ENCODE measurements around the gene OBP2B. TPM values are rescaled to one million over a fixed set of nuclear protein-coding genes. Genes with fewer than 3 reads are reported as not detected.
"Not testable (repeated sequence)": the region's sequence is repeated elsewhere in the genome, so short reads cannot be mapped to it uniquely, and the experiment has no call there.

Gene OBP2B
- total RNA-seq, 1 experiment from 2014 or later: not detected

DNA sequence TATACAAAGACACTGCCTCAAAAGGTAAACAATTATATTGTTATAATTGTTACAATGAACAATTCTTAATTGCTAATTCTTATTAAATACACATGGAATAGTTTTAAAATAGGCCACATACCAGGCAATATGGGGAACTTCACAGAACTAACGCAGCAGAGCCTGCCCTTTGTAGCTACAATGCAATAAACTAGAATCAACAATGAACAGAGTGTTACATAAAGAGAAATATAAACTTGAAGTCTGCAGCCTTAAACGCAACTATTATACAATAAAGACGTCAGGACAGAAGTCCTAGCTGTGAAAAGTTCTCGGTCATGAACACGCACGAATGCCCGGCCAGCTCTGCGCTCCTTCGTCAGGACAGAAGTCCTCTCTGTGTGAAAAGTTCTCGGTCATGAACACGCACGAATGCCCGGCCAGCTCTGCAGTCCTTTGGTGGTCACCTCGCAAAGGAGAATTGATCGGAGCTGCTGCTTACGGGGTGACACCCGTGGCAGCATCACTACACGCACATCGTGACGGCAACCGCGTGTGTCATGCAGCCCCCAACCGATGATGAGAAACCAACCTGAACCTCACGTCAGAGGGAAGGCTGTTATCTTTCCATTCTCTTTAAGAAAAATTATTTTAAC is 23.0 kb upstream of the OBP2B start:
- H3K9me3 ChIP-seq (replicated peaks); H3K4me1 ChIP-seq; DNase-seq; H3K36me3 ChIP-seq; H3K27ac ChIP-seq; H3K4me3 ChIP-seq: not testable (repeated sequence)
- H3K27me3 ChIP-seq: peaks cover 14% of the 10 kb centered on the region; the same call in 1 of the 2 replicates

DNA sequence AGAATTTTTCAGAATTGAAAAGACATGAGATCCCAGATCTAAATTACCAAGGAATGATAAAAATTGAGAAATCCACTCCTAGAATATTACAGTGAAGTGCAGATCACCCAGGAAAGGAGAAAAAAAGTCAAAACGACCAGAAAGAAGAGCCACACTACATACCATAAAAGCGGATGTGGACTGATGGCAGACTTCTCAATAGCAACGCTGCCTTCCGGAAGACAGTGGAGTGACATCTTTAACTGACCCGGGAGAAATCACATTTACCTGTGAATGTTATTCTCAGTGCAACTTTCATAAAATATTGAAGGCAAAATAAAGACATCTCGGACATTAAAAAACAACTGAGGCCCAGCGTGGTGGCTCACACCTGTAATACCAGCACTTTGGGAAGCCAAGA is 21.5 kb upstream of the OBP2B start:
- DNase-seq; H3K9me3 ChIP-seq (replicated peaks); H3K4me3 ChIP-seq; H3K36me3 ChIP-seq; H3K4me1 ChIP-seq; H3K27ac ChIP-seq: not testable (repeated sequence)
- peaks cover 13% of the 10 kb centered on the region; the same call in 1 of the 2 replicates for H3K27me3 ChIP-seq

DNA sequence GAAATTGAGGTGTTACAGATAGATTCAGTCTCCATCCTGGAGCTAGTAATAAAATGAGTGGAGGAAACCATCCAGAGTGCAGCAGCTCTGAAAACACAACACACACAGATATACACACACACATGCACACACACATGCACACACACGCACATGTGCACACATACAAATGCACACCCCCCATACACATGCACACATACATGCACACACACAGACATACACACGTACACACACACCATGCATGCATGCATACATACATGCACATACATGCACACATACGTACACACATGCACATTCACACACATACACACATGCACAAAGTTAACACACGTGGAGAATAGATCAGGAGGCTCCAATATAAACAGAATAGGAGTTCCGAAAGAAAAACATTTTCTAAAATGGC is 21.0 kb upstream of the OBP2B start:
- H3K4me3 ChIP-seq: no peak overlapping the region
- no peaks in the 10 kb centered on the region for H3K4me1 ChIP-seq
- H3K27ac ChIP-seq: no peak overlapping the region
- no peaks in the 10 kb centered on the region for H3K9me3 ChIP-seq (replicated peaks)
- DNase-seq: no peak
- H3K36me3 ChIP-seq: no peaks in the 10 kb centered on the region
- H3K27me3 ChIP-seq: peaks cover 13% of the 10 kb centered on the region; the same call in 1 of the 2 replicates

DNA sequence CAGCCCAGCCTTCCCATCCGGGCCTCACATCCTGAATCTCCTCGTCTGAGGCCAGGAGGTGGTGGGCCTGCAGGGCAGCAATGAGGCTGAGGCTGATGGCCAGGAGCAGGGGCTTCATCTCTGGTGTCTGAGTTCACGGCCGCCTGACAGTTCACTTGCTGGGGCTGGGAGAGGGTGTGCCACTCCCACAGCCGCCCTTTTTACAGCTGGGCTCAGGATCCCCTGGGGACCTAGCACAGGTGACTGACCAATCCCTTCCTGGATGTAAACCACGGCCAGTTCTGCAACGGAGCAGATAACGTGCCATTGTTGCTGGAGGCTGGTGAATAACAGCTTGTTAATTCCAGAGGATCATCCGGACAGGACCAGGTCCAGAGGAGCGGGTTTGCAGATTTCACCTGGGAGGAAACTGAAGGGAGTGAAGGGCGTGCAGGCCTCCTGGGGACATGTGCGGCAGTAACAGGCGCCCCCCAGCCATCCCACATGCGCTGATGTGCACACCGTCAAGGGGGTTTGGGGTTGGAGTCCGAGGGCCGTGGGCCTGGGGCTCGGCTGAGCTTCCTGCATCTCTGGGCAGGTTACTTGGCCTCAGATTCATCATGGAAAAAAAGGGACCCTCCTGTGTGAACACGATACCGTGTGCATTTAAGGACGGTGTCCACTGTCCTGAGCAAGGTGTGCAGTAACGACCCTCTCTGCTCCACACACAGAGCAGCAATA is 19.6 kb upstream of the OBP2B start:
- not testable (repeated sequence) for H3K36me3 ChIP-seq; H3K27ac ChIP-seq; DNase-seq; H3K4me1 ChIP-seq; H3K9me3 ChIP-seq (replicated peaks); H3K4me3 ChIP-seq
- H3K27me3 ChIP-seq: peaks cover 13% of the 10 kb centered on the region; the same call in 1 of the 2 replicates

DNA sequence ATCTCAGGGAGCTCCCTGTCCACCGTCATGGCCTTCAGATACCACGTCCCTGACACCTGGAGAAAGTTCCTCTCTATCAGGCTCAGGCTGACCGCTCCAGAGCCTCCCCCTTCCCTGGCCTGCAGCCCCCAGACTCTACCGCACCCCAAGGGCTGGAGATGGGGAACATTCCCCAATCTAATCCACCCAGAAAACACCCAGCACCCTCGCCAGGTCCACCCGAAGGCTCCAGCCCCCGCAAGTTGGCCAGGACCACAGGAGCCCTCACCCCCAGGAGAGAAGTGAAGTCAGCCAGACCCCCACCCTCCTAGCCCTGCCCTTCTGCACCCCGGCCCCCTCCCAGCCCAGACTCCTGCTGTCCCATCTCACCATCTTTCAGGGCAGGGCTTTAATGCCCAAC is 18.9 kb upstream of the OBP2B start:
- H3K4me1 ChIP-seq; H3K36me3 ChIP-seq; H3K9me3 ChIP-seq (replicated peaks); H3K27ac ChIP-seq; DNase-seq; H3K4me3 ChIP-seq: not testable (repeated sequence)
- H3K27me3 ChIP-seq: peaks cover 13% of the 10 kb centered on the region; the same call in 1 of the 2 replicates

DNA sequence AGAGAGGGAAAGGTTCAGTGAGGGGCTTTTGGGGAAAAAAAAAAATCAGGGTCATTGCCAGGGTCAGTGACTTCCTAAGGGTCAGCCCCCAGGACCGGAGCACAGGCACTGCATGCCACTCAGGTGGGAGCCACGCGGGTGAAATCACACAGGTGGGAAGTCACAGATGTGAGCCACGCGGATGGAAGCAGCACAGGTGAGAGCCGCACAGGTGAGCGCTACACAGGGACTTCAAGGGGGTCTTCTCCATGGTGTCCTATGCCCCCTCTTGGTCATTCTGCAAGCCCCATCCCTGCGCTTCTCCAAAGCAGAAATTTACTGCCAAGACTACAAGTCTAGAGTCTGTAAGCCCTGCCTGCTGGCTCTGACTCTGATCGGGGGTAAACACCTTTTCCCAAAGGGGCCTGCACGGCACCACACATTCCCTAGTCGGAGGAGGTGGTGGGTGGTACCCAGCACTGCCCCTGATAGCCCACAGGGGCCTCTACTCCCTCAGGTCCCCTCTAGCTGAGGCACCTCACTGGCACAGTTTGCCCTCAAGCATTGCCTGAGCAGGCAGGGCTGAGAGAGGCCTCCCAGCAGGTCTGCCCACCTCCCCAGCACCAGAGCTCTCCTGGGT is 18.3 kb upstream of the OBP2B start:
- no peak for DNase-seq
- no peak overlapping the region for H3K4me3 ChIP-seq

DNA sequence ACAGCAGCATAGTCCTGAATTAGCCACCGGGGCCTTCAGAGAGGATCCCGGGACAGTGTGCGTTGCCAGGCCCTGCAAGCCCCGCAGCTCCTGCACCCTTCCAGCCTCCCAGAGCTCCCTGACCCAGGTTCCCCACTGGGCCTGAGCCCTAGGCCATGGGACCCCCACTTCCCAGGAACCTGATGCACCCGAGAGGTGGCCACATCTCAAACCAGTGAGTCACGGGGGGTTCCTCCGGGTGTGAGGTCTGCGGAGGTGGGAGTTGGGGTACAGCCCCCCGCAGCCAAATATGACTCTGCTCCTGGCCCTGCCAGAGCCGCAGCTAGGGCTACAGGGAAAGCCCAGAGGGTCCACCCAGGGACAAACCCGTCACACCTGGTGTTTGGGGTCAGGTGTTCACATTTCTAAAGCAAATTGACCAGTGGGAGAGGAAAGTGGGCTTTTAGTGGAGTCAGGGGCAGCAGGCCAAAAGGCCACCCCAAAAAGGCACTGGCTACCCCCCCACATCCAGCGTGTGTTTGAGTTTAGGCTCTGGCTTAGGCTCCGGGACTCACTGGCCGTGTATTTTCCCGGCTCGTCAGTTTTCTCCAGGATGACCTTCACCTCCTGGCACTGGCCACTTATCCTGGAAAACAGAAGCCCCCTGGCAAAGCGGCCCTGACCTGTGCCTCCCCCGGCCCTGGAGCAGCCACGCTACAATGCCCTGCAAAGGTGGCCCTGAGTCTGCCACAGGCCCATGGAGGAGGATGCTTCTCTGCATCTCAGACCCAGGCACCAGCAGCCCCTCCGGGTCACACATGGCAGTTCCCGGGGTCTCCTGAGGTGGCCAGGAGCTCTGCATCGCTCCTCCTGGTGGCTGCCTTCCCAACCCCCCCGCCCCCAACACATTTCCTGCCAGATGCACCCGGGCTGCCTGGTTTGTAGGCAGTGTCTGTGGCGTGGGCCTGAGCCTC is 17.4 kb upstream of the OBP2B start:
- H3K27me3 ChIP-seq: peaks cover 17% of the 10 kb centered on the region; the same call in 1 of the 2 replicates
- H3K9me3 ChIP-seq (replicated peaks): no peaks in the 10 kb centered on the region; the same call in 1 of the 2 replicates
- H3K27ac ChIP-seq: no peak overlapping the region
- DNase-seq: no peak
- H3K4me3 ChIP-seq: no peak overlapping the region
- H3K4me1 ChIP-seq: no peaks in the 10 kb centered on the region
- no peaks in the 10 kb centered on the region for H3K36me3 ChIP-seq

More for the DNA sequence above, 18.3 kb upstream of the OBP2B start:
- no peak overlapping the region for H3K27ac ChIP-seq
- peaks cover 15% of the 10 kb centered on the region; the same call in 1 of the 2 replicates for H3K27me3 ChIP-seq
- no peaks in the 10 kb centered on the region for H3K4me1 ChIP-seq
- no peaks in the 10 kb centered on the region; the same call in 1 of the 2 replicates for H3K9me3 ChIP-seq (replicated peaks)
- no peaks in the 10 kb centered on the region for H3K36me3 ChIP-seq

DNA sequence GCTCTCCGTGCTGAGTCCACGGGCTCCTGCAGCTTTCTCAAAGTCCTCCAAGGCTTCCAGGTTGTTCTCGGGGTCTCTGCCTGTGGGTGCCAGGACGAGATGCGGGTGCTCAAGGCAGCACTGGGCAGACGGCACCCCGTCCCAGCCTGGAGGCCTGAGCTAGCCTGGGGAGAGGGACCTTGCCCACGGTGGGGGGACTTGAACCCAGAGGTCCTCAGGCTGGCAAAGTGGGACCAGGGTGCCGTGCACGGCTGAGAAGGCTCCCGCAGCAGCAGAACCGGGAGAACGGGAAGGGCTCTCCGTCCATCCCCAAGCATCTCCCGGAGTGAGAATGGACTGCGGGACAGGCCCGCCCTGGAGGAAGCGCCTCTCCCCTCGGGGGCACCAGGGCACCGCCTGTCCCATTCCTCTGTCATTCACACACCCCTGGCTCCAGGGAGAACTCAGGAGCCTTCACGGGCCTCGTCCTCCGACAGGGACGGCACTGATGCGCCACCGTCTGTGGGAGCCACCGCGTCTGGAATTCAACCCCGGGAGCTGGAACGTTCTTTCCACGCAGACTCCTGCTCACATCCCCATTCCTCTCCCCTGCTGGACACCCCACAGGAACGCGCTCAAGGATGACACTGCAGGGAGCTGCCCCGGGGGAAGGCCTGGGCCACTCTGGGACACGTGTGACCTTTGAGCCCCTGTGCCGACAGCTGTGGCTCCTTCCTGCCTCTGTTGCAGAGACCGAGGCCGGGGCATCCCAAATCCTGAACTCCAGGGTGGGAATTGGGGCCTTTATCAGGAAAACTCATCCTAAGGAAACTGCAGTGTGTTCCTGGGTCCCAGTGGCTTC is 16.3 kb upstream of the OBP2B start:
- no peaks in the 10 kb centered on the region for H3K36me3 ChIP-seq
- peaks cover 17% of the 10 kb centered on the region; the same call in 1 of the 2 replicates for H3K27me3 ChIP-seq
- H3K27ac ChIP-seq: no peak overlapping the region
- H3K4me3 ChIP-seq: no peak overlapping the region
- no peak for DNase-seq
- H3K9me3 ChIP-seq (replicated peaks): no peaks in the 10 kb centered on the region; the same call in 1 of the 2 replicates
- H3K4me1 ChIP-seq: no peaks in the 10 kb centered on the region

DNA sequence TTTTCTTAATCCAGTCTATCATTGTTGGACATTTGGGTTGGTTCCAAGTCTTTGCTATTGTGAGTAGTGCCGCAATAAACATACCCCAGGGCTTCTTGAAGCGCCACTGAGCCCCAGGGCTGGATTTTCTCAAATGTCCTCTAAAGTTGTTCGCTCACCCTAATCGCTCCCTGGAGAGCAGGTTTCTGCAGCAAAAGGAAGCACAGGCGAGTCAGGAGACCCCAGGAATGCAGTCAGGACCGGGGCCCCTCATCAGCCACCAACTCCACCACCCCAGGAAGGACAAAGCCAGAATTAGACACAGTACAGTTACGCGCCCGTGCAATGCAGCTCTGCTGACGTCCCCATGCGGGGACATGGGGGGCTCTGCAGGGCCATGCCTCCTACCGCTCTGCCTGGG is 15.7 kb upstream of the OBP2B start:
- H3K4me3 ChIP-seq: no peak overlapping the region
- peaks cover 14% of the 10 kb centered on the region; the same call in 1 of the 2 replicates for H3K27me3 ChIP-seq
- H3K27ac ChIP-seq: no peak overlapping the region
- H3K9me3 ChIP-seq (replicated peaks): no peaks in the 10 kb centered on the region; the same call in 1 of the 2 replicates
- no peaks in the 10 kb centered on the region for H3K4me1 ChIP-seq
- DNase-seq: no peak
- H3K36me3 ChIP-seq: no peaks in the 10 kb centered on the region

DNA sequence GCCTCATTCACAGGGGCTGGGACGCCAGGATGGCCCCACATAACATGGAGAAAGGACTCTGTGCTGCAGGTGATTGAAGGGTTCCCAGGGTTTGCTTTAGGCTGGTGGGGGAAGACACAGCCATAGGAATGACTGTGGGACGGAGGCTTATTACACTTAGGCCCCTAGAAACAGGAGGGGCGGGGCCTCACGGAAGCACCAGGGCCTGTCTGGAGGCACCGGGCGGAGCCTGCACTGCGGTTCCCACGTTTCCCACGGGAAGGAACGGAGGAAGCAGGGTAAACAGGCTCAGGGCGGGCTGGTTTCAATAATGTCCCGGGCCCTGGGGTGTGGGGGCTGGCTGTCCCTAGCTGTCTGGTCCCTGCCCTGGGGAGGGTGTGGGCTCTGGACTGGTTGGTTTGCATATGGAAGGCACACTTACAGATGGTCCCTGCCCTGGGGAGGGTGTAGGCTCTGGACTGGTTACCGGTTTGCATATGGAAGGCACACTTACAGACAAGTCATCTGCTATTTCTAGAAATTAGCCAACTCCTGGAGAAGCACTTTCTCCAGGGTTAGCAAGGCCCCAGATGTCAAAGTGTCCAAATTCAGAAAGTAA is 14.2 kb upstream of the OBP2B start:
- not testable (repeated sequence) for H3K9me3 ChIP-seq (replicated peaks); H3K36me3 ChIP-seq; H3K4me1 ChIP-seq; H3K27ac ChIP-seq; H3K4me3 ChIP-seq; DNase-seq
- peaks cover 14% of the 10 kb centered on the region; the same call in 1 of the 2 replicates for H3K27me3 ChIP-seq

DNA sequence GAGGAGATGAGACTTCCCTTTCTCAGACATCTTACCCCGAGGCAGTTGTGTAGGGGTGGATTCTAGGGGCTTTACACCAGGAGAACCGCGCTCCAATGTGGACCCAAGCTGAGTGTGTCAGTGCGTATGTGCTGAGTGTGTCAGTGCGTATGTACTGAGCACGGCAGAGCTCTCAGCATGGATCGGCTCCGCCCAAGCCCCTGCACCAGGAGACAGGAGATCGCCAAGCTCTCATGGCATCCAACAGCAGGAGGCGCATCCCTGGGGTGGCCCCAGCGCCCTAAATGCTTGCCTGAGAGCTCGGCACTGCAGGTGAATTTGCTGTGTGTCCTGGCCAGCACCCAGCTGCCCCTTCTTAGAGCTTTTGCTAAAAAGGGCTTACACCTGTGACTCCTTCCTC is 12.9 kb upstream of the OBP2B start:
- H3K27ac ChIP-seq; DNase-seq; H3K27me3 ChIP-seq; H3K4me3 ChIP-seq; H3K4me1 ChIP-seq; H3K36me3 ChIP-seq; H3K9me3 ChIP-seq (replicated peaks): not testable (repeated sequence)

DNA sequence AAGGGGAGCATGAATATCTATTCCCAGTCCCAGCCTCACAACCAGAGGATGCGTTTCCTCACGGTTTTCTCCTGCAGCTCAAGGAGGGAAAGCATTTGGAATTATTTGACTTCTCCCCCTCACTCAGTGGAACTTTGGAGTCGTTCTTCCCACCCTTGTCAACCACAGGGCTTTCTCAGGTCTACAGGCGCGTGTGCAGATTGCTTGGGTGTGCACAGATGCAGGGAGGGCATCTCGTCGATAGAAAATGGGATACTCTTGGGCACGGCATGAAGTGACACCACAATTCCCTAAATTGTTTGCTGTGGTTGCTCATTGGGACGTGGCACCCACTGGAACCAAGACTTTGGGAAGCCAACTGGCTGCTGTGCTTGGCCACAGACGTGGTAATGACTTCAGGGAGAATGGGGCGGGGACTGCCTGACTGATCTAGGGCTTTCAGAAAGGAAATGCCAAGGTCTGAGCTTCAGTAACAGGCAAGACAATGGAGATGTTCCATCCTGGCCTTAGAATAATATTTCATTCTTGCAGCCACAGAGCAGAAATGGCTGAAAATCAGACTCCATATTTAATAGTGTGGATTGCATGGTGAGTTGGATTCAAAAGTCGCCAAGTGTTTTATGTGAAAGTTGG is 12.2 kb upstream of the OBP2B start:
- no peak for DNase-seq
- Histone ChIP-seq H3K4me3 (no peak overlapping the region), H3K27me3 (peaks cover 6% of the 10 kb centered on the region; the same call in 1 of the 2 replicates), H3K4me1 (no peaks in the 10 kb centered on the region), H3K36me3 (no peaks in the 10 kb centered on the region), H3K9me3 (replicated peaks) (no peaks in the 10 kb centered on the region; the same call in 1 of the 2 replicates), H3K27ac (no peak overlapping the region)
